Measurements from ENCODE around the gene MAEA. TPM values are rescaled to one million over a fixed set of nuclear protein-coding genes. Genes with fewer than 3 reads are reported as not detected.

MAEA gene
- total RNA-seq, 2 donors from 2014 or later = 76.0 to 110 TPM

GRCh38 chr4:1285790-1286553 lies 3.7 kb upstream of the MAEA start:
- 88% methylated on average over 14 of the region's 21 CpGs for WGBS
- H3K27ac ChIP-seq = no peak overlapping the region
- H3K4me1 ChIP-seq (replicated peaks) = peaks cover 2% of the 10 kb centered on the region
- no peak overlapping the region for H3K4me3 ChIP-seq
- no peak for TF ChIP-seq POLR2AphosphoS5 (IDR thresholded peaks at IDR 0.05)
- no peak for TF ChIP-seq CTCF (IDR thresholded peaks at IDR 0.05)
- TF ChIP-seq POLR2A (IDR thresholded peaks at IDR 0.05) = no peak
- no peaks in the 10 kb centered on the region for H3K36me3 ChIP-seq
- no peaks in the 10 kb centered on the region for H3K9me3 ChIP-seq
- no peak for DNase-seq (ENCODE audit: low spot score)
- H3K27me3 ChIP-seq (replicated peaks; ENCODE audit: insufficient read depth) = no peaks in the 10 kb centered on the region
- intact Hi-C loops (cut with DNase I) = no loop called here

- Histone ChIP-seq H3K27ac (peak overlapping the region; percentile 79 to 86), H3K4me1 (replicated peaks) (peaks cover 7% of the 10 kb centered on the region), H3K36me3 (no peaks in the 10 kb centered on the region), H3K4me3 (peak overlapping the region; percentile 91 to 92), H3K27me3 (replicated peaks; ENCODE audit: insufficient read depth) (no peaks in the 10 kb centered on the region), H3K9me3 (no peaks in the 10 kb centered on the region)
- no peak for DNase-seq (ENCODE audit: low spot score)
- WGBS = 32% methylated on average over 7 of the region's 7 CpGs
- intact Hi-C loops (cut with DNase I) = no loop called here
- no peak for TF ChIP-seq CTCF (IDR thresholded peaks at IDR 0.05)
- TF ChIP-seq POLR2AphosphoS5 (IDR thresholded peaks at IDR 0.05) = no peak
- no peak for TF ChIP-seq POLR2A (IDR thresholded peaks at IDR 0.05)
These were observed 905 bp upstream of the MAEA start for GRCh38 chr4:1288786-1289185.

GRCh38 chr4:1290165-1290977 lies 680 bp downstream of the MAEA start:
- H3K4me1 ChIP-seq (replicated peaks) = peaks cover 7% of the 10 kb centered on the region
- WGBS = under 1% methylated on average over 47 of the region's 47 CpGs

GRCh38 chr4:1291091-1291490 lies 1.4 kb downstream of the MAEA start:
- TF ChIP-seq CTCF (IDR thresholded peaks at IDR 0.05) (no peak), POLR2A (IDR thresholded peaks at IDR 0.05) (no peak)
- no peak overlapping the region for H3K27ac ChIP-seq
- no peaks in the 10 kb centered on the region for H3K27me3 ChIP-seq (replicated peaks; ENCODE audit: insufficient read depth)
- H3K9me3 ChIP-seq = no peaks in the 10 kb centered on the region
- H3K36me3 ChIP-seq = no peaks in the 10 kb centered on the region
- 55% methylated on average over 9 of the region's 9 CpGs for WGBS
- peak overlapping the region; percentile 91 to 92 for H3K4me3 ChIP-seq
- no peak for DNase-seq (ENCODE audit: low spot score)
- peaks cover 7% of the 10 kb centered on the region for H3K4me1 ChIP-seq (replicated peaks)
- intact Hi-C loops (cut with DNase I) = loop anchor here (5.0 kb wide), 1 partner anchor 56 kb away; the partner anchor contains the start of gene UVSSA

More at GRCh38 chr4:1290165-1290977, 680 bp downstream of the MAEA start:
- peak overlapping the region; percentile 79 to 86 for H3K27ac ChIP-seq
- no peak for DNase-seq (ENCODE audit: low spot score)
- peak overlapping the region; percentile 91 to 92 for H3K4me3 ChIP-seq
- H3K27me3 ChIP-seq (replicated peaks; ENCODE audit: insufficient read depth) = no peaks in the 10 kb centered on the region
- intact Hi-C loops (cut with DNase I) = loop anchor here (5.0 kb wide), 1 partner anchor 57 kb away; the partner anchor contains the start of gene UVSSA
- H3K36me3 ChIP-seq = no peaks in the 10 kb centered on the region
- H3K9me3 ChIP-seq = no peaks in the 10 kb centered on the region
- TF ChIP-seq POLR2AphosphoS5 (IDR thresholded peaks at IDR 0.05) (no peak), CTCF (IDR thresholded peaks at IDR 0.05) (no peak), POLR2A (IDR thresholded peaks at IDR 0.05) (no peak)
